Lower leg skin (tissue), 3 donors: Measurements from ENCODE around the gene SLC39A12.

ENCODE experiments used
- POLR2A ChIP-seq, 2 donors: fragments of 450-650 bp; IDR thresholded peaks; one replicate each; pipeline ENCODE4 v1.6.1; 2016 to 2017; ENCODE audit warnings: antibody characterized with exemption in 2 of 2, mild to moderate bottlenecking in 1 of 2, moderate library complexity in 1 of 2
- TF ChIP-seq, protein P1 (sequence below), 3 donors: fragments of 450-650 bp; IDR thresholded peaks; one replicate each; pipeline ENCODE4 v1.5.1; 2016; ENCODE audit warnings: antibody characterized with exemption in 3 of 3, mild to moderate bottlenecking in 3 of 3, moderate library complexity in 2 of 3

DNA sequence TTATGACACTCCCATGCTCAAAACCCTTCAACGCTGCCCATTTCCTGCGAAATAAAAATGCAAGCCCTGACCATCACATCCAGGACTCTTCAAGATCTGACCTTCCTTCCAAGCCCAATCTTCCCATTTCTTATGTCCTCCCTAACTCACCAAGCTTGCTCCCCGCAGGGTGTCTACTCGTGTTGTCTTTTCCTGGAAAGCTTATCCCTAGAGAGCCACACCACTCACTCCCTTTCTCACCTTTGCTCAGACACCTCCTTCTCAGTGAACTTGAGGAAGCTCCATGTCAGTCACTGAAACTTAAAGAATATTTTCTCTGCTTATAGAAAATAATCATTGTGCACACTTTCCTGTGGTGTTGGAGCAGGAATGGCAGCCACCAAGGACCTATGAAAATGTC lies 134.1 kb downstream of the SLC39A12 start:
- TF ChIP-seq, protein P1, sequence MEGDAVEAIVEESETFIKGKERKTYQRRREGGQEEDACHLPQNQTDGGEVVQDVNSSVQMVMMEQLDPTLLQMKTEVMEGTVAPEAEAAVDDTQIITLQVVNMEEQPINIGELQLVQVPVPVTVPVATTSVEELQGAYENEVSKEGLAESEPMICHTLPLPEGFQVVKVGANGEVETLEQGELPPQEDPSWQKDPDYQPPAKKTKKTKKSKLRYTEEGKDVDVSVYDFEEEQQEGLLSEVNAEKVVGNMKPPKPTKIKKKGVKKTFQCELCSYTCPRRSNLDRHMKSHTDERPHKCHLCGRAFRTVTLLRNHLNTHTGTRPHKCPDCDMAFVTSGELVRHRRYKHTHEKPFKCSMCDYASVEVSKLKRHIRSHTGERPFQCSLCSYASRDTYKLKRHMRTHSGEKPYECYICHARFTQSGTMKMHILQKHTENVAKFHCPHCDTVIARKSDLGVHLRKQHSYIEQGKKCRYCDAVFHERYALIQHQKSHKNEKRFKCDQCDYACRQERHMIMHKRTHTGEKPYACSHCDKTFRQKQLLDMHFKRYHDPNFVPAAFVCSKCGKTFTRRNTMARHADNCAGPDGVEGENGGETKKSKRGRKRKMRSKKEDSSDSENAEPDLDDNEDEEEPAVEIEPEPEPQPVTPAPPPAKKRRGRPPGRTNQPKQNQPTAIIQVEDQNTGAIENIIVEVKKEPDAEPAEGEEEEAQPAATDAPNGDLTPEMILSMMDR (IDR thresholded peaks at IDR 0.05) = no peak
- TF ChIP-seq POLR2A (IDR thresholded peaks at IDR 0.05) = no peak
